Hypothalamus (tissue), 51 donors: ENCODE results near the gene SARNP.

Source experiments
- DNase-seq, 51 donors: peaks; one replicate each; lab custom pipeline; 2025; lab: John Stamatoyannopoulos, UW

Gene SARNP

GRCh38 chr12:55715833-55716581 lies 101.5 kb downstream of the SARNP start, which contains the start of gene BLOC1S1:
Gene BLOC1S1 (plus strand): TSS chr12:55716046. CDS start chr12:55716052, 6 bp downstream.
- DNase-seq: peak; percentile 50 to 92 (median 81)

GRCh38 chr12:55715169-55715764 lies 102.3 kb downstream of the SARNP start:
- no peak for DNase-seq

GRCh38 chr12:55713721-55714120 lies 103.8 kb downstream of the SARNP start:
- no peak for DNase-seq

GRCh38 chr12:55712700-55713415 lies 104.7 kb downstream of the SARNP start:
- DNase-seq: no peak

- DNase-seq: peak in 18 of 51 donors; percentile 14 to 63 (median 34)
Observed at GRCh38 chr12:55711786-55712553, 105.6 kb downstream of the SARNP start.

GRCh38 chr12:55708695-55709233 lies 108.8 kb downstream of the SARNP start:
- DNase-seq: no peak

GRCh38 chr12:55707841-55708694 lies 109.5 kb downstream of the SARNP start, which contains the start of gene ITGA7:
Gene ITGA7 (minus strand): TSS chr12:55707904. CDS start chr12:55707682, 222 bp downstream.
- peak in 46 of 51 donors; percentile 19 to 79 (median 58) for DNase-seq
